T-helper 1 cell treated with Interleukin-12 subunit alpha and Interleukin-12 subunit beta and Interleukin-4 antibody, amounts not matched to agents 30 μg/mL and 1 μg/mL, for 36 hours (primary cell): Measurements from ENCODE around the gene CHRNG.

Experiments
- H3K27ac Mint-ChIP-seq: one replicate; pipeline ENCODE4 v1.8.0; 2021; ENCODE audit warnings: mild to moderate bottlenecking, mixed read lengths
- H3K27me3 Mint-ChIP-seq: one replicate; pipeline ENCODE4 v1.8.0; 2021; ENCODE audit warnings: low read depth, mixed read lengths
- H3K36me3 Mint-ChIP-seq: one replicate; pipeline ENCODE4 v1.8.0; 2021; ENCODE audit warnings: low read depth, mixed read lengths
- H3K4me1 Mint-ChIP-seq: one replicate; pipeline ENCODE4 v1.8.0; 2021; ENCODE audit warnings: low read depth, mixed read lengths
- H3K4me3 Mint-ChIP-seq: one replicate; pipeline ENCODE4 v1.8.0; 2021; ENCODE audit warnings: mild to moderate bottlenecking, moderate library complexity, mixed read lengths
- H3K9me3 Mint-ChIP-seq: one replicate; pipeline ENCODE4 v1.8.0; 2021; ENCODE audit warnings: mixed read lengths

Gene CHRNG, protein sequence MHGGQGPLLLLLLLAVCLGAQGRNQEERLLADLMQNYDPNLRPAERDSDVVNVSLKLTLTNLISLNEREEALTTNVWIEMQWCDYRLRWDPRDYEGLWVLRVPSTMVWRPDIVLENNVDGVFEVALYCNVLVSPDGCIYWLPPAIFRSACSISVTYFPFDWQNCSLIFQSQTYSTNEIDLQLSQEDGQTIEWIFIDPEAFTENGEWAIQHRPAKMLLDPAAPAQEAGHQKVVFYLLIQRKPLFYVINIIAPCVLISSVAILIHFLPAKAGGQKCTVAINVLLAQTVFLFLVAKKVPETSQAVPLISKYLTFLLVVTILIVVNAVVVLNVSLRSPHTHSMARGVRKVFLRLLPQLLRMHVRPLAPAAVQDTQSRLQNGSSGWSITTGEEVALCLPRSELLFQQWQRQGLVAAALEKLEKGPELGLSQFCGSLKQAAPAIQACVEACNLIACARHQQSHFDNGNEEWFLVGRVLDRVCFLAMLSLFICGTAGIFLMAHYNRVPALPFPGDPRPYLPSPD

DNA sequence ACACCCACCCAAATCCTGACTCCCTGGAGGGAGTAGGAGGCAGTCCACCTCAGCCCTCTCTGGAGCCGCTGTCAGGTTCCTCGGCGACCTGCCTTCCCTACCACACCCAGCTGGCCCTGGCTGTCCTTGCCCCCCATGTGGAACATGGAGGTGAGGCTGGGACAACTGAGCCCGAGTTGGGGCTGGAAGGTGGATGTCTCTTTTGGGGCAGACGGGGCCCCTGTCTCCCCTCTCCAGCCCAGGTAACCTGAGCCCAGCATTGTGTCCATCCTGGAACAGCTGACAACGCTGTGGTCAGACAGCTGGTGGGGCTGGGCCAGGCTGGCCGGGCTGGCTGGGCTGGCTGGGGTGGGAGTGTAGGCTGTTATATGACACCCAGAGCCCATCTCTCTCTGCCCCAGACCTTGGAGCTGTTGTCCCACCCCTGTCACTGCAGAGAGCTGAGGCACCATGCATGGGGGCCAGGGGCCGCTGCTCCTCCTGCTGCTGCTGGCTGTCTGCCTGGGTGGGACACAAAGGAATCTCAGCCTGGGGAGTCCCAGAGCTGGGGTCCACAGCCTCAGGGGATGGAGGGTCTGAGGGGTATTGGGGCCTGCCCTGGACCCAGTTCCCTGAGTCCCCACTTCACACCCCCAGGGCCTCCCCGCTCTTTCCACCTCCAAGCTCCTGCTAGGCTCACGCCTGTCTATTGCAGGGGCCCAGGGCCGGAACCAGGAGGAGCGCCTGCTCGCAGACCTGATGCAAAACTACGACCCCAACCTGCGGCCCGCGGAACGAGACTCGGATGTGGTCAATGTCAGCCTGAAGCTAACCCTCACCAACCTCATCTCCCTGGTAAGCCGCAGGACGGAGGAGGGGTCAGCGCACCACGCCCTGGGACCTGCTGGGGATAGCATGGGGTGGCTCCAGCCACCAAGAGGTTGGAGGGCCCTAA lies at the start of gene CHRNG:
Gene CHRNG, plus strand, starts transcription at position 395 of the 934 bp plus-strand sequence. Its CDS starts 56 bp downstream, at position 451.
- peaks cover 5% of the 10 kb centered on the region for H3K36me3 Mint-ChIP-seq
- peaks cover 8% of the 10 kb centered on the region for H3K9me3 Mint-ChIP-seq
- H3K27me3 Mint-ChIP-seq, result peaks cover 6% of the 10 kb centered on the region
- H3K27ac Mint-ChIP-seq, result no peak within 1 kb of the TSS
- H3K4me3 Mint-ChIP-seq, result no peak within 1 kb of the TSS
- peaks cover 4% of the 10 kb centered on the region for H3K4me1 Mint-ChIP-seq

DNA sequence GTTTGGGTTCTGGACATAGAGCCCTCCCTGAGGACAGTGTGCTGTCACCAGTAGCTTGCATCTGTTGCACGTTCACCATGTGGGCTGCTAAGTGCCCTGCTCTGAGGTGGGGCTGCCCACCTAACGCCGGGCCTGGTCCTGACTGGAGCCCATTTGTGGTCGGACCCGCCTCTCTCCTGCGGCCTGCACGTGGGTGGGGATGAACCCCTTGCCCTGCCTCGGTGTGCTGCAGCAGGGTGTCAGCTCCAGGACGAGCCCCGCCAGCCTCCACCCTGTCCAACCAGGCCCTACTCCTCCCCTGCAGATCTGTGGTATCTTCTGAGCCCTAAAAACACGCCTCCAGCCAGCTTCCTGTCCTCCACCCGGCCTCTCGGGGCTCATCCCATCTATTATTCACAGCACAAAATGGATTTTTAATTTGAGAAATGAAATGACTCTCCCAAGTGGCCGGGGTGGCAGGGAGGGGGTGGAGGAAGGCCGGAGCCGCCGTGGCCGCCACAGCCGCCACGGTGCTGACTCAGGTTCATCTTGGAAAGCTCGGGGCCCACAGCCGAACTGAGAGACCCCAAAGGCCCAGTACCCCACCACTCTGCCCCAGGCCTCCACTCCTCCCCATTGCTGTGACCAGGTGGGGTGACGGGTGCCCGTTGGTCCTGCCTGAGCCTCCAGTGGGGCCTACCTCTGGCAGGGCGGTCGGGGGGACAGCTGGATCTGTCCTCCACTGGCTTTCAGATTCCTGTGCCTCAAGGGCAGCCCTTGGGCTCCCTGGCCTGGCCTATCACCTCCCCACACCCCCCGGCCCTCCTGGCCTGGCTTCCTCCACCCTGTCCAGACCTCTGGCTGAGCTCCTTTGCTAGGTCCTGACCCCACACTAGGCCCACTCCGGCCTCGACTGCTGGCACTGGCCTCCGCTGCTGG lies 49.0 kb upstream of the CHRNG start:
- no peak overlapping the region for H3K4me3 Mint-ChIP-seq
- H3K27ac Mint-ChIP-seq, result no peak overlapping the region
- H3K4me1 Mint-ChIP-seq, result no peaks in the 10 kb centered on the region
- H3K27me3 Mint-ChIP-seq, result peaks cover 31% of the 10 kb centered on the region
- no peaks in the 10 kb centered on the region for H3K9me3 Mint-ChIP-seq
- H3K36me3 Mint-ChIP-seq, result peaks cover 1% of the 10 kb centered on the region

DNA sequence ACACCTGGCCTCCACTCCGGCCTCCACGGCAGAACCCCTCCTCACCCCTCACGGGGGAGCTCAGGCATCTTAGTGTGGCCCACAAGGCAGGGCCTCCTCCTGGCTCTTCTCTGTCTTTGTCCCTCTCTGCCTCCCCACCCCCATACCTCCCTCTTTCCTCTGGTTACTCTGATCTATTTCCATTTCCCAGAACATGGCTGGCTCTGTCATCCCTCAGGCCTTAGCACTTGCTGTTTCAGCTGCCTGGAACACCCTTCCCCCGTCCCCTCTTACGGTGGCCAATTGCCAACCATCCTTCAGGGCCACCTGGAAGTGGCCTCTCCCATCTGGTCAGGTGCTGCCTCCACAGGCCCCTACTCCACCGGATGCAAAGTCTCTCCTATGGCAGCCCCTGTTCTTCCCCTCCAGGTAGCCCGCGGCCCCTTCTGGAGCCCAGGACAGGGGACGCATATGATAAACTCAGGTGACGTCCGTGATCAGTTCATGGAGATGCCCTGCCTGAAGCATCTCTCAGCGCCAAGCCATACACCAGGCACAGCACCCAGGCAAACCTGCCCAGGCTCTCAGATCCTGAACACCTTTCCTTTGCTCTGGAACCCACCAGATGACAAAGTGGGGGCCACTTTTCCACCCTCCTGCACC lies 48.2 kb upstream of the CHRNG start:
- Mint-ChIP-seq H3K4me3 (no peak overlapping the region), H3K4me1 (no peaks in the 10 kb centered on the region), H3K9me3 (no peaks in the 10 kb centered on the region), H3K27me3 (peaks cover 31% of the 10 kb centered on the region), H3K27ac (no peak overlapping the region), H3K36me3 (peaks cover 1% of the 10 kb centered on the region)

DNA sequence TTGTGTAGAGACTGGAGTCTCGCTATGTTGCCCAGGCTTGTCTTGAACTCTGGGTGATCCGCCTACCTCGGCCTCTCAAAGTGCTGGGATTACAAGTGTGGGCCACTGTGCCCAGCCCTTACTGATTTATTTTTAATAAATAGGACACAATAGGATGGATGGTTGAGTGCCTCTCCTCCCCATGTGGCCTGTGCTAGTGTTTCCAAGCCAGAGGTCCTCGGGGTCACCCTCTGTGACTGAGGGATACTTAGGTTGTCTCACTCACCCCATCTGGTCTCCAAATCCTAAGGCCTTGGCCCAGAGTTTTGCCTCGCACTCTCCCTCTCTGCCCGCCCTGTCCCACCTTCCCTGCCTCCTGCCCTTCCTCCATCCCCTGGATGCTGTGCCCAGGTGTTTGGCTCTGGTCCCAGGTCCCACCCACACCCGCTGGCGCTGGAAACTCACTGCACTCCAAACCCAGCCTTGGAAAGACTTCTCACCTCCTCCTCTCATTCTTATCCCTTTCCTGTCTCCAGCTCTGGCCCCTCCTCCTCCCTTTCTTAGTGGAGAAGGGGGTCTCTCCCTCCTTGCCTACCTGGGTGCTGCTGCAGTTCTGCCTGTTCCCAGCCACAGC lies 47.1 kb upstream of the CHRNG start:
- H3K4me1 Mint-ChIP-seq, result no peaks in the 10 kb centered on the region
- H3K36me3 Mint-ChIP-seq, result peaks cover 1% of the 10 kb centered on the region
- no peak overlapping the region for H3K27ac Mint-ChIP-seq
- H3K4me3 Mint-ChIP-seq, result no peak overlapping the region
- peaks cover 31% of the 10 kb centered on the region for H3K27me3 Mint-ChIP-seq
- no peaks in the 10 kb centered on the region for H3K9me3 Mint-ChIP-seq

DNA sequence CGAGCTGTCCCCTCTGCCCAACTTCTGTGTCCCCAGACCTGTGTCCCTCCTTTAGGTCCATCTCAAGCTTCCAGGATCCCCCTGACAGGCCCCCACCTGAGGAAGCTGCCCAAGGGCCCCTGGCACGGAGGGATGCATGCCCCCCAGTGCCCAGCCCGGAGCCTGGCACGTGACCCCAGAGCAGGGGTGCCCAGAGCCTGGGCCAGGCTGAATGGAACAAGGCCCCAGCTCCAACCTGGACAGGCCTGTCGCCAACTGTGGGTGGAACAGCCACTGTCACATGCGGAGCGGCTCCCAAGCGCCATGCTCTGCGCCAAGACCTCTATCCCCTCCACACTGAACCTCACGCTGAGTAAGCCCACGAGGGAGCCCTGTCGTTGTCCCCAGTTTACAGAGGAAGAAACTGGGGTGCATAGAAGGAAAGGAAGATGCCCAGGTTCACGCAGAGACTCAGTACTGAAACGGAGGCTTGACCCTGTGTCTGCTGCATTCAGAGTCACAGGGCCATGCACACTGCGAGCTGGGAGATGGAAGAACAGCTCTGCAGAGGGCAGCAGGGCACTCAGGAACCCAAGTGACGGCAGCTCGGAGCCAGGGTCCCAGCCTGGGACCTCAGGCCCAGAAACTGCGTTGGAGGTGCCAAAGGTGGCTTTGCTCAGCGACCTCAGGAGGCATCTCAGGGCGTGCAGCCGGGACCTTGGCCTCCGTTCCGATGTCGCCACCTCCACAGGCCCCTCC lies 46.4 kb upstream of the CHRNG start:
- Mint-ChIP-seq H3K36me3 (peaks cover 1% of the 10 kb centered on the region), H3K4me1 (no peaks in the 10 kb centered on the region), H3K27ac (no peak overlapping the region), H3K27me3 (peaks cover 28% of the 10 kb centered on the region), H3K9me3 (no peaks in the 10 kb centered on the region), H3K4me3 (no peak overlapping the region)

DNA sequence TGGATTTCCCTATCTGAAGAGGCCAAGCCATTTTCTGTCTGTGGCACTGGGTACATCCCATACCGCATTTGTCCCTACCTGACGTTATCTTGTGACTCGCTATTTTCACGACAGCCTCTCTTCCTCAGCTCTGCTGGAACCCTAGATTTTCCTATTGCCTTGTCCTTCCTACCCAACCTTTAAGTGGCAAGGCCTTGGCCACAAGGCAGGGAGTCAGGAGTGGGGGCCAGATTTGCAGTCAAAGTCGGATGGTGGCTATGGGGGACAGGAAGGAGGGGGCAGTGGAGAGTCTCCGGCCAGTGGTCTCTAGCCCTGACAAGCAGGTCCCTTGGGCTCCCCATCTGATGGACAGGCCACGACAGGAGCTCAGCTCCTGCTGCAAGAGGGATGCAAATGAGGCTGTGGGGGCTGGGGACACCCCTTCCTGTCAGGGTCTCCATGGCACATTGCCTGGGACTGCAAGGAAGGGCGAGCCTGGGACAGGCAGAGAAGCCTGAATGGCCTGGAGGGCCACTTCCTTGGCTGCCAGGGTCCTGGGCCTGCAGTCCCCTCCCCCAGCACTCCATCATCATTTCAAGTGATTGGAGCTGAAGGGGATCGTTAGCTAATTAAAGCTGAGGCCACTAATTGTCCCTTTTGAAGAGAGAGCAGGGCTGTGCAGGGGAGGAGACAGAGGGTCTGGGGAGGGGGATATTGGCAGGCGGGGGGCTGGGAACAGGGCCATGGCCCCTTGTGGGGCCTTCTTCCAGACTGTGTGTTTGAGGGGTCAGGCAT lies 45.6 kb upstream of the CHRNG start:
- peaks cover 20% of the 10 kb centered on the region for H3K27me3 Mint-ChIP-seq
- H3K27ac Mint-ChIP-seq, result no peak overlapping the region
- peaks cover 1% of the 10 kb centered on the region for H3K36me3 Mint-ChIP-seq

DNA sequence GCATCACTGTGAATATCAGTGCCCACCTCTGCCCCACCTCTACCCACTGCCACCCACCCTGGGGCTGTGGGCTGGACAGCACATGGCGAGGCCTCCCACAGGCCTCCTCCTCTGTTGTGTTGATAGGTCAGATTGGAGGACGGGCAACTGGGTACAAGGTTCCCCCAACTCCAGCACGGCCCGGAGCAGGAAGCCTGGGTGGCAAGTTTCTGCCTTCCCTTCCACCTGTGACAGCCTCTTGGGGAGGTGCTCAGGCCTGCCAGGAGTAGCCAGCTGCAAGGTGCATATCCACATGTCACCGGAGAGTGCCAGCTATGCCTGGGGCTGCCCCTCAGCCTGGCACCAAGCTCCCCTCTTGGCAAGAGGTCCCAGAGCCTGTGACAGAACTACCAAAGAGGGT lies 45.0 kb upstream of the CHRNG start:
- peaks cover 14% of the 10 kb centered on the region for H3K27me3 Mint-ChIP-seq
- H3K9me3 Mint-ChIP-seq, result no peaks in the 10 kb centered on the region
- H3K4me3 Mint-ChIP-seq, result no peak overlapping the region
- H3K36me3 Mint-ChIP-seq, result peaks cover under 1% of the 10 kb centered on the region
- H3K27ac Mint-ChIP-seq, result no peak overlapping the region
- H3K4me1 Mint-ChIP-seq, result no peaks in the 10 kb centered on the region

More for the DNA sequence above, 45.6 kb upstream of the CHRNG start:
- no peak overlapping the region for H3K4me3 Mint-ChIP-seq
- H3K4me1 Mint-ChIP-seq, result no peaks in the 10 kb centered on the region
- H3K9me3 Mint-ChIP-seq, result no peaks in the 10 kb centered on the region

DNA sequence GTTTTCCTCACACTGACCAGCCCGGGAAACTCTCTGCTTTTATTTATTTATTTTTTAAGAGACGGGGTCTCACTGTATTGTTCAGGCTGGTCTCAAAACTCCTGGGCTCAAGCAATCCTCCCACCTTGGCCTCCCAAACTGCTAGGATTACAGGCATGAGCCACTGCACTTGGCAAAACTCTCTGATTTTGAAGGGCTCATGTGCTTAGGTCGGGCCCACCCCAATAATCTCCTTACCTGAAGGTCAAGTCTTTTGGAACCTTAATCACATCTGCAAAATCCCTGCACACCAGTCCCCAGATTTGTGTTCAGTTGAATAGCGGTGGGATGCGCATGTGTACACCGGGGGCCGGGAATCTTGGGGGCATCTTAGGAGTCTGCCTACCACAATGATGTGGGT lies 44.2 kb upstream of the CHRNG start:
- Mint-ChIP-seq H3K27ac (no peak overlapping the region), H3K4me1 (no peaks in the 10 kb centered on the region), H3K4me3 (no peak overlapping the region), H3K27me3 (peaks cover 9% of the 10 kb centered on the region), H3K9me3 (no peaks in the 10 kb centered on the region), H3K36me3 (no peaks in the 10 kb centered on the region)

DNA sequence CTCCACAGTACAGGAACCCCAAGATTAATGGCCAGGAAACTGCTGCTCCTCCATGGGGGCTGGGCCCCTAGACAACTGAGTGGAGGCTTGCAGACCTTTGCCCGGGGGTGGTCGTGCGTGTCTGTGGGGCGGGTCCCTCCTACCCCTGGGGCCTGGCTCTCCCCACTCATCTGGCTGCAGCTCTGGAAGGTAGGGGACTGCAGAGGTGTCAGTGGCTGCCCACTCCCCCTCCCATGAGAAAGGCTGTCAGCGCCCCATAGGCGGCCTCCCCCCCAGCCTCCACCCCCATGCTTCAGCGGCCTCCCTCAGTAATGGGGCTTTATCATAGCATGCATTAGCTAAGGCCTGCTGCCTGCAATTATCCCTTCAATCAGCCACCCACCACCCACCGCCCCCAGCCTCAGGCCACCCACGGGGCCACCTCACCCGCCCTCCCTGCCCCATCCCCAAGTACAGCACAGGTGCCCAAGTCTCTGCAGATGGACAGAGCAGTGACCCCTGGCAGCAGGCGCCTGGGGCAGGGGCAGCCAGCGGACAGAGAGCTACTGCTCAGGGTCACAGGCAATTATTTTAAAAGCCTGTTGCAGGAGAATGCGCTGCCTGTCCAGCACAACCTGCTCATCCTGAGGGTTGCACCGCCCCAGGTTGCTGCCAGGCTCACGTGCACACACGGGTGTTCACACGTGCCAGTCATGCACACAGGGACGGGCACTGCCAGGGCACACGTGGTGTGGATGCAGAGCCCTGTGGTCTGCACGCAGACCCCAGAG lies 42.8 kb upstream of the CHRNG start:
- Mint-ChIP-seq H3K4me3 (no peak overlapping the region), H3K27me3 (peaks cover 4% of the 10 kb centered on the region), H3K27ac (no peak overlapping the region), H3K9me3 (no peaks in the 10 kb centered on the region), H3K4me1 (no peaks in the 10 kb centered on the region), H3K36me3 (no peaks in the 10 kb centered on the region)

DNA sequence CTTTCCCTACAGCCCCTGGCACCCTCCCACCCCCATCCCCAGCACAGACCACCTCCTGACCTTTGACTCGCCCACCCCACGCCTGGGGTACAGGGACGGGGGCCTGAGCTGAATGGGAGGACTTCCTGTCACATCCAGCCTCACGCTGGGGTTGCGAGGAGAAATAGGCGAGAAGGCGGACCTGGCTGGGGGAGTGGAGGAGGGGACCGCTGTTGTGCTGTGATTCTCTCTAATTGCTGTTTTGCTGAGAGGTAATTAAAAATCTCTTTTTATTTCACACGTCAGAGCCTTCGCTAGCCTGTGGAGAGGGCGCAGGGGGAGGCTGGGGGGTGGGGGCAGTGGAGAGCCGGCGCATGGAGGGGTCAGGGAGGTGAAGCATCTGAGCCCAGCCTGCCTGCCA lies 42.1 kb upstream of the CHRNG start:
- H3K36me3 Mint-ChIP-seq, result no peaks in the 10 kb centered on the region
- H3K27me3 Mint-ChIP-seq, result peaks cover 5% of the 10 kb centered on the region
- no peak overlapping the region for H3K27ac Mint-ChIP-seq
- no peak overlapping the region for H3K4me3 Mint-ChIP-seq
- no peaks in the 10 kb centered on the region for H3K9me3 Mint-ChIP-seq
- no peaks in the 10 kb centered on the region for H3K4me1 Mint-ChIP-seq

DNA sequence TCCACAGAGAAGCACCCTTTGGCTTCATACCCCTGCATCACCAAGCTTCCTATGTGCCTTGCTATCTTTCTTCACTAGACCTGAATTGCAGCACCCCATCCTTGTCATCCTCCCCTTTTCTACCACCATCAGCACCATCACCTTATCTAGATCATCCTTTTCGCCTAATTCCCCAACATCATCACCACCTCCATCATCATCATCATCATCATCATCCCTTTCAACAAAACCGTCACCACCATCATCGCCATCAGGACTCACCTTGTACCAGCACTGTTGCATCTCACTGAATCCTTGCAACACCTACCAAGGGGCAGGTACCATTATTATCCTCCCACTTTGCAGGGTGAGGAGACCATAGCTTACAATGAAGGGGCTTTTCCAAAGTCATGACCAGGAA lies 41.0 kb upstream of the CHRNG start:
- no peak overlapping the region for H3K4me3 Mint-ChIP-seq
- H3K4me1 Mint-ChIP-seq, result peaks cover 2% of the 10 kb centered on the region
- no peaks in the 10 kb centered on the region for H3K9me3 Mint-ChIP-seq
- no peaks in the 10 kb centered on the region for H3K36me3 Mint-ChIP-seq
- H3K27ac Mint-ChIP-seq, result no peak overlapping the region
- H3K27me3 Mint-ChIP-seq, result peaks cover 10% of the 10 kb centered on the region

DNA sequence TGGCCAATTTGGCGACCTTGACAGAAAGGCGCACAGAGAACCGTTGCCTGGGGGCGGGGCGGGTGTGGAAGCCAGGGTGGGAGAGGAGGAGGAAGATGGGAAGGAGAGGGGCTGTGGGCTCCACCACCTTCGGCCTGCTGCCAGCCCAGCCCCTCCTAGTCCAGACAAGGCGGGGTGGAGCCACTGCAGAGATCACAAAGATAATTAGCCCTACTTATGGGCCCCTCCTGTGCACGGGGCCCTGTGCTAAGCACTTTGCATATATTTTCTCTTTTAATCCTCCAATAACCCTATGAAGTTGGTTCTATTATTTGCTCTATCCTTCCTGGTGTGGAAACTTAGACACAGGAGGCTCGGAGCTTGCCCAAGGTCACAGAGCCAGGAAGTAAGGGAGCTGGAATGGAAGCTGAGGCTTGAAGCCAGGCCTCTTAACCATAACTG lies 38.1 kb upstream of the CHRNG start:
- H3K27me3 Mint-ChIP-seq, result peaks cover 32% of the 10 kb centered on the region
- H3K4me3 Mint-ChIP-seq, result no peak overlapping the region
- peaks cover 4% of the 10 kb centered on the region for H3K4me1 Mint-ChIP-seq
- H3K27ac Mint-ChIP-seq, result no peak overlapping the region
- no peaks in the 10 kb centered on the region for H3K9me3 Mint-ChIP-seq
- no peaks in the 10 kb centered on the region for H3K36me3 Mint-ChIP-seq
